ENCODE measurements around the gene RAB8B. TPM values are rescaled to one million over a fixed set of nuclear protein-coding genes. Genes with fewer than 3 reads are reported as not detected.
A peak's percentile ranks its signal among the peaks of the same experiment; 100 is the strongest.

The RAB8B gene
- total RNA-seq: 100 to 1,000 TPM in 1 of 2 donors, 10 to 100 TPM in 1; 54.9 to 104 TPM
- 10 to 100 TPM; 34.4 to 52.2 TPM for polyA plus RNA-seq (ENCODE audit: insufficient read length in 2 of 2)
- long read RNA-seq, donor 1, full-length matches to known transcripts: 7 of 7 reads
- long read RNA-seq, donor 1, partial matches to known transcripts: 0 of 7 reads
- long read RNA-seq, donor 1, other reads (novel, unspliced or antisense): 0 of 7 reads
- long read RNA-seq, donor 2, full-length matches to known transcripts: 5 of 5 reads
- long read RNA-seq, donor 2, partial matches to known transcripts: 0 of 5 reads
- long read RNA-seq, donor 2, other reads (novel, unspliced or antisense): 0 of 5 reads
- long read RNA-seq, donor 3, full-length matches to known transcripts: 10 of 10 reads
- long read RNA-seq, donor 3, partial matches to known transcripts: 0 of 10 reads
- long read RNA-seq, donor 3, other reads (novel, unspliced or antisense): 0 of 10 reads
- long read RNA-seq, donor 4, full-length matches to known transcripts: 7 of 7 reads
- long read RNA-seq, donor 4, partial matches to known transcripts: 0 of 7 reads
- long read RNA-seq, donor 4, other reads (novel, unspliced or antisense): 0 of 7 reads

DNA sequence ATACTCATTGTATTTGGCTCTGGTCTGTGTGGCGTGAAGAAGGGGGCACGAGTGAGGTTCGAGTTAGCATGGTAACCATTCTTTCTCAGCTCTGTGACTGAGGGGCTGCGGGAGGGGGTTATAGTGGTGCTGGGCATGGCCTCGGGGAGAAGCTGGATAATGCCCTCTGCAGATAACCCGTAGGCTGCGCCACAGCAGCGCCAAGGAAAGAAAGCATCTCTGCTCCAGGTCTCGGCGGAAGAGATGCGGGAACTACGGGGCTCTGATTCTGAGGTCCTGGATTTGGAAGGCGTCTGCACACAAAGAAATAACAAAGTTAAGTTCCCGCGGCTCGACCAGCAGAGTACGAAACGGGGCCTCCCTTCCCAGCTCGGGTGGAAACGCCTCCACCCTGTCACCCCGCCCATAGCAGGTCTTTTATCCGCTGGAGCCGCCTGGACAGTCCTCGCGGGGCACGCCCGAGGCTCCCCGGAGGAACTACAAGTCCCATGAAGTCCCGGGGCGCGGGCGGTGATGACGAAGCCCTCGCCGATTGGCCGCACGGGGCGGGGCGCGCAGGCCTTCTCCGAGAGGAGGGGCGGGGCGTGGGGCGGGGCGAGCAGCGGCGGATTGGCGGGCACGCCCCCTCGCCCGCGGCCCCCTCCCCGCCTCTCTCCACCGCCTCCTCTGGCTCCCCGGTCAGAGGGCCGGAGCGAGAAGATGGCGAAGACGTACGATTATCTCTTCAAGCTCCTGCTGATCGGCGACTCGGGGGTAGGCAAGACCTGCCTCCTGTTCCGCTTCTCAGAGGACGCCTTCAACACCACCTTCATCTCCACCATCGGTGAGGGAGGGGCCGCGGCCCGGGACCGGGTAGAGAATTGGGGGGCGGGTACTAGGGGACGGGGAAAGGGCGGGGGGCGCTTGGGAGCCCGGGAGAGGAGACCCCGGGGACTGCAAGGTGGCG lies at the start of gene RAB8B:
Gene RAB8B, plus strand, starts transcription at position 681 of the 946 bp plus-strand sequence. Its CDS starts 19 bp downstream, at position 700.
- no peaks in the 10 kb centered on the region for H3K9me3 ChIP-seq (ENCODE audit: control insufficient read depth, insufficient read depth, low read length)
- 0% methylated on average over 65 of the region's 77 CpGs for WGBS (ENCODE audit: insufficient coverage)
- peak within 1 kb of the TSS; percentile 89 for H3K4me3 ChIP-seq (ENCODE audit: low read depth, low read length)
- H3K27me3 ChIP-seq (ENCODE audit: control insufficient read depth, insufficient read depth, low read length): no peaks in the 10 kb centered on the region
- peak; percentile 87 to 99 (median 95) for DNase-seq (ENCODE audit: low read depth in 4 of 6, low spot score in 6 of 6)
- peaks cover 3% of the 10 kb centered on the region for H3K4me1 ChIP-seq (ENCODE audit: control insufficient read depth, insufficient read depth, low read length)
- H3K27ac ChIP-seq (ENCODE audit: low read depth, low read length): peak within 1 kb of the TSS; percentile 84
- no peaks in the 10 kb centered on the region for H3K36me3 ChIP-seq (ENCODE audit: control insufficient read depth, insufficient read depth, low read length)

DNA sequence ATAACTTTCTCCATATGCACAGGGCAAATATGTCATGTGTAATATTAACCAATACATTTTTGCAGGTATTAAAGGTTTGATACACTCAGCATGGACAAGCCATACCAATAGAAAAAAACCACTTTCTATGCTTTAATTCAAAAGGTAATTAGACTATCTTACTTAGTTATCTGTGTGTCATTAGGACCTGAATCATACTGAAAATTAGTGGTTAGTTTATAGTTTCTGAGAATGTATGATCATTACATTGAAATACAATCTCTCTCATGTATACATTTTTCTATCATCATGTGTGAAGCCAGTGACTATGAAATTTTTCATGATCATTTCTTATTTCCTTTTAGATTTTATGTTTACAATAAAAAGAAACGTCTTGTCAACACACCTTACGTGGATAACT lies 48.5 kb upstream of the RAB8B start:
- no CpG with 5 or more reads among the region's 2 CpGs for WGBS (ENCODE audit: insufficient coverage)
- Histone ChIP-seq H3K27ac (ENCODE audit: low read depth, low read length) (no peak overlapping the region), H3K9me3 (ENCODE audit: control insufficient read depth, insufficient read depth, low read length) (no peaks in the 10 kb centered on the region), H3K36me3 (ENCODE audit: control insufficient read depth, insufficient read depth, low read length) (peaks cover 5% of the 10 kb centered on the region), H3K4me3 (ENCODE audit: low read depth, low read length) (no peak overlapping the region), H3K27me3 (ENCODE audit: control insufficient read depth, insufficient read depth, low read length) (no peaks in the 10 kb centered on the region), H3K4me1 (ENCODE audit: control insufficient read depth, insufficient read depth, low read length) (no peaks in the 10 kb centered on the region)
- no peak for DNase-seq (ENCODE audit: low read depth in 4 of 6, low spot score in 6 of 6)

DNA sequence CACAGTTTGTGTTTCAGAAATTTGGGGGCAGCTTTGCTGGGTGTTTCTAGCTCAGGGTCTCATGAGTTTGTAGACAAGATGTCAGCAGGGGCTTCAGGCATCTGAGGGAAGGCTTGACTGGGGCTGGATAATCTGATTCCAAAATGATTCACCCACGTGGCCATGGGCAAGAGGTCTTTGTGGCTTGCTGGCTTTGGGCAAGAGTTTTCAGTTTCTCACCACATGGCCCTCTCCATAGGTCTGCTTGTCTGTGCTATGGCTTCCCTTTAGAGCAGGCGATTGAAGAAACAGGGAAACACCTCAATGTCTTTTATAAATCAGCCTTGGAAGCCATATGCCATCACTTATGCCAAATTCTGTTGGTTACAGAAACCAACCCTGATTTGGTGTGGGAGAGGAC lies 44.0 kb upstream of the RAB8B start:
- Histone ChIP-seq H3K36me3 (ENCODE audit: control insufficient read depth, insufficient read depth, low read length) (peaks cover 20% of the 10 kb centered on the region), H3K4me3 (ENCODE audit: low read depth, low read length) (no peak overlapping the region), H3K9me3 (ENCODE audit: control insufficient read depth, insufficient read depth, low read length) (no peaks in the 10 kb centered on the region), H3K27ac (ENCODE audit: low read depth, low read length) (no peak overlapping the region), H3K27me3 (ENCODE audit: control insufficient read depth, insufficient read depth, low read length) (no peaks in the 10 kb centered on the region), H3K4me1 (ENCODE audit: control insufficient read depth, insufficient read depth, low read length) (no peaks in the 10 kb centered on the region)
- no peak for DNase-seq (ENCODE audit: low read depth in 4 of 6, low spot score in 6 of 6)
- WGBS (ENCODE audit: insufficient coverage): 60% methylated on average over 1 of the region's 2 CpGs

DNA sequence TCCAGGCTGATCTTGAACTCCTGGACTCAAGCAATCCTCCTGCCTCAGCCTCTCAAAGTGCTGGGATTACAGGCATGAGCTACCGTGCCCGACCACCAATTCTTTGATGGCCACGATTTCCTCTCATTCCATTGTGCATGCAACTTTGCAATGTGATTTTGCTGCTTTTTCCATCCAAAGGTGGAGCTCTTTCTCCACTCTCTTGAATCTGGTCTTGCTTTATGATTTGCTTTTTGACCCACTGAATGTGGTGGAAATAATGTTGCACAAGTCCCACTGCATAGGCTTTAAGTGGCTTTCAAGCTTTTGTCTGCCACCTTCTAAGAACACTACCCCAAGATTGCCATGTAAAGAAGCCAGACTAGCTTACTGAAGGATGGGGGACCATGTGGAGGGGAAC lies 42.7 kb upstream of the RAB8B start:
- H3K27me3 ChIP-seq (ENCODE audit: control insufficient read depth, insufficient read depth, low read length): no peaks in the 10 kb centered on the region
- DNase-seq (ENCODE audit: low read depth in 4 of 6, low spot score in 6 of 6): peak in 1 of 6 donors; percentile 19
- H3K4me1 ChIP-seq (ENCODE audit: control insufficient read depth, insufficient read depth, low read length): no peaks in the 10 kb centered on the region
- peaks cover 24% of the 10 kb centered on the region for H3K36me3 ChIP-seq (ENCODE audit: control insufficient read depth, insufficient read depth, low read length)
- no peak overlapping the region for H3K27ac ChIP-seq (ENCODE audit: low read depth, low read length)
- H3K4me3 ChIP-seq (ENCODE audit: low read depth, low read length): no peak overlapping the region
- WGBS (ENCODE audit: insufficient coverage): 89% methylated on average over 3 of the region's 3 CpGs
- no peaks in the 10 kb centered on the region for H3K9me3 ChIP-seq (ENCODE audit: control insufficient read depth, insufficient read depth, low read length)

DNA sequence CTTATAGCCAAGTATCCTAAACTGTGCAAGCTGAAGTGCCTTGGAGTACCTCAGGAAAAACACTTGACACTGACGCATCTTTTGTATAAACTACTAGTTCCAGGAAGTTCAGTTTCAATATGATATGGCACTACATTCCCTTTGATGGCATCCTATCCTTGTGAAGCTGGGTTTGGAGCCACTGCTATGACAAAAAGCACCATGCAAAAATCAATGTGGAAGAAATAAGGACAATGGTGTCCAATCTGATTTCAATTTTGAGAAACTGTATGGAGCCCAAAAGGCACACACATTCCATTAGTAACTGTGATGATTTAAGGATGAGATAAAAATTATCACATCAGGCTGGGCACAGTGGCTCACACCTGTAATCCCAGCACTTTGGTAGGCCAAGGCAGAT lies 37.7 kb upstream of the RAB8B start:
- Histone ChIP-seq H3K27ac (ENCODE audit: low read depth, low read length) (no peak overlapping the region), H3K4me3 (ENCODE audit: low read depth, low read length) (no peak overlapping the region), H3K27me3 (ENCODE audit: control insufficient read depth, insufficient read depth, low read length) (no peaks in the 10 kb centered on the region), H3K4me1 (ENCODE audit: control insufficient read depth, insufficient read depth, low read length) (peaks cover 3% of the 10 kb centered on the region), H3K36me3 (ENCODE audit: control insufficient read depth, insufficient read depth, low read length) (peaks cover 19% of the 10 kb centered on the region), H3K9me3 (ENCODE audit: control insufficient read depth, insufficient read depth, low read length) (no peaks in the 10 kb centered on the region)
- DNase-seq (ENCODE audit: low read depth in 4 of 6, low spot score in 6 of 6): no peak
- 100% methylated on average over 1 of the region's 1 CpG for WGBS (ENCODE audit: insufficient coverage)

DNA sequence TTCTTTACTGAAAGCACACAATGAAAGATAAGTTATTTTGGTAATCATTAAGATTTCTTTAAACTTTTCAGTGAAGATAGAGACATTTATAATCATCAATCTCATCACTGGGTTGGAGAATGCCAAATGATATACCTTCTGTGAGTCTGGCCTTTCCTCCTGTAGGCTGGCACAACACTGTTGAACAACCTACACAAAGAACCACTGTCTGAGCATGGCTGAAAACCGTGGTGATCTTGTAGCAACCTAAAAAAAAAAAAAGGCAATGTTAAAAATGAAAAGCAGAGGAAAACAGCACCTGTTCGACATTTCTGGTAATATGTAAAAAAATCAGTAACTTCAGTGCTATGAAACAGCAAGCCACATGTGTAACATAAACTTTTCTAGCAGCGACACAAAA lies 33.9 kb upstream of the RAB8B start:
- Histone ChIP-seq H3K4me1 (ENCODE audit: control insufficient read depth, insufficient read depth, low read length) (peaks cover 13% of the 10 kb centered on the region), H3K27ac (ENCODE audit: low read depth, low read length) (no peak overlapping the region), H3K9me3 (ENCODE audit: control insufficient read depth, insufficient read depth, low read length) (no peaks in the 10 kb centered on the region), H3K27me3 (ENCODE audit: control insufficient read depth, insufficient read depth, low read length) (no peaks in the 10 kb centered on the region), H3K4me3 (ENCODE audit: low read depth, low read length) (no peak overlapping the region), H3K36me3 (ENCODE audit: control insufficient read depth, insufficient read depth, low read length) (peaks cover 4% of the 10 kb centered on the region)
- DNase-seq (ENCODE audit: low read depth in 4 of 6, low spot score in 6 of 6): peak in 1 of 6 donors; percentile 14
- no CpG with 5 or more reads among the region's 3 CpGs for WGBS (ENCODE audit: insufficient coverage)

DNA sequence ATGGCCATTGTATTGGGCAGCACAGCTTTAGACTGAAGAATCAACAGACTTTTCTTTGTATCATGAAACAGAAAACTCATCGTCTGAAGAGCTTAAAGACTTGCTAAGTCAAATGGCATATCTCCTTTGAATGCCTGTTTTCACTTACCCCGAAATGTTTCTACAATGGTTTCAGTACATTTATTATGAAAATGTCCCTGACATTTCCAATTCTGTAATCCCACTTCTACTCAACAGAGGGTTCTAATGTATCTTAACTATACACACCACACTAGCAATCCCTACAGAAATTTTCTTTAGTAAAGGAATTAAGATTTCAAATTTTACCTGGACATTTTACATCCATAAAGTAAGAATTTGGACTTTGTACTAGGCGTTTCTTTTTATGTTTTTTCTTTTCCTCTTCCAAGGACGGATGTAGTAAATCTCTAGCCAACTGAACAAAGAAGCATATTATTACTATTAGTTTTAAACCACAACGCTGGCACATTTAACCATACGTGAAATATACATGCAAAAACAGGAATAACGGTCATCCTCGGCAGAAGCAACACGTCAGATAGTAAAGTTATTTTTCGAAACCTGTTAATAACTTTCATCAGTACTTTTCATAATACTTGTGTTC lies 33.2 kb upstream of the RAB8B start:
- Histone ChIP-seq H3K4me1 (ENCODE audit: control insufficient read depth, insufficient read depth, low read length) (peaks cover 13% of the 10 kb centered on the region), H3K4me3 (ENCODE audit: low read depth, low read length) (peak overlapping the region; percentile 97), H3K9me3 (ENCODE audit: control insufficient read depth, insufficient read depth, low read length) (no peaks in the 10 kb centered on the region), H3K27me3 (ENCODE audit: control insufficient read depth, insufficient read depth, low read length) (no peaks in the 10 kb centered on the region), H3K27ac (ENCODE audit: low read depth, low read length) (peak overlapping the region; percentile 98), H3K36me3 (ENCODE audit: control insufficient read depth, insufficient read depth, low read length) (peaks cover 3% of the 10 kb centered on the region)
- peak in 2 of 6 donors; percentile 27 to 35 for DNase-seq (ENCODE audit: low read depth in 4 of 6, low spot score in 6 of 6)
- WGBS (ENCODE audit: insufficient coverage): 17% methylated on average over 5 of the region's 10 CpGs

DNA sequence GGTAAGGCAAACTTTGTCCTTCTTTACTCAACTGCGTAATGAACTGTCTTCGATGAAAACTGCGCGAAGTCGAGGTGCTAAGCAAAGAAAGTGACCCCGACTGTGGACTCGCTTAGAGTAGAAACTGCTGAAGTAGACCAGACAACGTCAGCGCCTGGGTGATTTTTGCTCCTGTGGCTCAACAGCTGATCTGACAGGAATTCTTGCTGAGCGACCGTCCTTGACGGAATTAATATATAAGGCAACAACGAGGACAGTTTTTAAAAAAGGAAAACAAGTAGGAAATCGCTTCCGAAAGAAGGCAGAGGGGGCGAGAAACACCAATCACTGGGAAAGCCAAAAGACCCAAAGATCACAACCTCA lies 32.7 kb upstream of the RAB8B start:
- Histone ChIP-seq H3K27ac (ENCODE audit: low read depth, low read length) (peak overlapping the region; percentile 98), H3K4me1 (ENCODE audit: control insufficient read depth, insufficient read depth, low read length) (peaks cover 13% of the 10 kb centered on the region), H3K36me3 (ENCODE audit: control insufficient read depth, insufficient read depth, low read length) (no peaks in the 10 kb centered on the region), H3K4me3 (ENCODE audit: low read depth, low read length) (peak overlapping the region; percentile 97), H3K27me3 (ENCODE audit: control insufficient read depth, insufficient read depth, low read length) (no peaks in the 10 kb centered on the region), H3K9me3 (ENCODE audit: control insufficient read depth, insufficient read depth, low read length) (no peaks in the 10 kb centered on the region)
- 0% methylated on average over 14 of the region's 16 CpGs for WGBS (ENCODE audit: insufficient coverage)
- peak in 2 of 6 donors; percentile 51 to 66 for DNase-seq (ENCODE audit: low read depth in 4 of 6, low spot score in 6 of 6)

All from spinal cord (tissue), 10 donors.